Naive B cell (primary cell): ENCODE results near the gene KRT73. TPM values are rescaled to one million over a fixed set of nuclear protein-coding genes. Genes with fewer than 3 reads are reported as not detected.

ENCODE experiments used
- ATAC-seq, 2 donors: fragments of 150-1000 bp; cut with Tn5 transposase; 2 replicates each; pipeline ENCODE4 v1.10.0; 2021; ENCODE audit warnings: low read depth in 2 of 2, mild to moderate bottlenecking in 2 of 2, moderate library complexity in 2 of 2
- DNase-seq: peaks from one replicate; pipeline ENCODE4 v3.0.0; 2022
- H3K27ac Mint-ChIP-seq, 6 donors: one replicate each; pipeline ENCODE4 v1.8.0; 2020 to 2022; ENCODE audit warnings: mild to moderate bottlenecking in 6 of 6, mixed read lengths in 6 of 6, moderate library complexity in 5 of 6, inconsistent platforms in 2 of 6
- H3K27me3 Mint-ChIP-seq, 3 donors: one replicate each; pipeline ENCODE4 v1.8.0; 2021 to 2022; ENCODE audit warnings: mixed read lengths in 3 of 3, mild to moderate bottlenecking in 1 of 3
- H3K36me3 Mint-ChIP-seq, 2 donors: one replicate each; pipeline ENCODE4 v1.8.0; 2020 to 2022; ENCODE audit warnings: mixed read lengths in 2 of 2, inconsistent platforms in 1 of 2, mild to moderate bottlenecking in 1 of 2
- H3K4me1 Mint-ChIP-seq, 3 donors: one replicate each; pipeline ENCODE4 v1.8.0; 2020 to 2022; ENCODE audit warnings: mixed read lengths in 3 of 3, inconsistent platforms in 1 of 3, mild to moderate bottlenecking in 1 of 3, moderate library complexity in 1 of 3
- H3K4me3 Mint-ChIP-seq, 8 donors: one replicate each; pipeline ENCODE4 v1.8.0; 2020 to 2022; ENCODE audit warnings: mild to moderate bottlenecking in 8 of 8, mixed read lengths in 8 of 8, moderate library complexity in 8 of 8, inconsistent platforms in 2 of 8
- H3K9me3 Mint-ChIP-seq, 7 donors: one replicate each; pipeline ENCODE4 v1.8.0; 2020 to 2022; ENCODE audit warnings: mixed read lengths in 7 of 7, mild to moderate bottlenecking in 5 of 7, inconsistent platforms in 2 of 7, moderate library complexity in 1 of 7
- polyA plus RNA-seq, 6 donors: library from polyadenylated mRNA; unstranded; fragments of 300-500 nt; fragmentation: Illumina TruSeq; gene quantifications; one replicate each; pipeline ENCODE4 v1.2.3, GENCODE V29; 2021; ENCODE audit warnings: low read depth in 6 of 6

Gene KRT73
- polyA plus RNA-seq, 6 donors from 2014 or later = not detected

DNA sequence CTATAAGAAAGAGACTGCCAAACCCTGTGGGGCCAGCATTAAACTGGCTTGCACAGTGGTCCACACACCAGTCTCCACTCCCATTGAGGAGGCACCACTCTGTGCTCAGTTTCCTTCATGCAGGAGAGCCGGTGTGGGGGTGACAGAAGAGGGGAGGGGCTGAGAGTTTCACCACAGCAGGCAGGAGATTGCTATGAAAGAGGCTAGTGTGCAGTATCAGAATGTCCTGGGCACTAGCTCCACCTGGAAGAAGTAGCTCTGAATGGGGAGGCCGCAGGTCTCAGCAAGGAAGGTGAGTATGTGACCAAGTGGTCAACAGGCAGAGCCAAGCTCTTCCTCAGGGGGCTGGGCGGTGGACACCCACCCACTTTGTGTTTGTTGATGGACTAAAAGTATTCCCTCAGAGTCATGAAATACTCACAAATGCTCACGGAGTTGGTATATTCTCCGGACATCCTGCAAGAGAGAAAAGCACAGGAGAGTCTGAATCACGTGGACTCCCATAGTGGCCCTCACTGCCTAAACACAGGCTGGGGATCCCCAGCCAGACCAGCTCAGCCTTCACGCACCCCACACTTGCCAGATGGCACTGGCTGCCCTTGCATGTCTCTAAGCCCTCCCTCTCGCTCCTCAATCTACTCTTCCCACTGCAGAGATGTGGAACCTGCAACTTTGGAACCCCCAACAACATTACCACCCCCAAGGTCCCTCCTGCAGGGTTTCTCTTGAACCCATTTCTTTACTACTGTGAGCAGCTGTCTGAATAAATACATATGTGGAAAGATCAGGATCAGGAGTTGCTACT is 9.3 kb downstream of the KRT73 start:
- Mint-ChIP-seq H3K27ac (no peak overlapping the region), H3K4me3 (no peak overlapping the region), H3K4me1 (no peaks in the 10 kb centered on the region), H3K36me3 (no peaks in the 10 kb centered on the region), H3K27me3 (peaks cover 28 to 48% (median 35%) of the 10 kb centered on the region in 3 donors), H3K9me3 (no peaks in the 10 kb centered on the region)
- no peak for DNase-seq
- ATAC-seq = no peak

DNA sequence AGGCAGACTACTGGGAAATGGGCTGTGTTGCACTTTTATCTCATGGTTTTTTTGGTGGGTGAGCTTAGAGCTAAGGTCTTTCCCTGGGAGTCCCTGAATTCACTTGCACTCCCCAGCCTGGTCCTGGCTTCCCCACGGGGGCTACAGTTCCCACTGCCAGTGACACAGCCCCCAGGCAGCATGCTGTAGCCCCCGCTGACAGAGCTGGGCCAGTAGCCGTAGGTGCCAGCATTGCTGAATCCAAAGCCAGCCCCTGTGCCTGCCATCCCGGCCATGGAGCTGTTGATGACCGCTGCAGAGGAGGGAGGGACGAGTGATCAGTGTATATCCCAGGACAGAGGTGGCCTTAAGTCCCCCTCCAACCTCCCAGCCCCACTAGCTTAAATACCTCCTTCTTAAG is 10.2 kb downstream of the KRT73 start:
- no peaks in the 10 kb centered on the region for H3K36me3 Mint-ChIP-seq
- ATAC-seq = no peak
- no peak overlapping the region for H3K4me3 Mint-ChIP-seq
- no peaks in the 10 kb centered on the region for H3K4me1 Mint-ChIP-seq
- peaks cover 34 to 43% (median 35%) of the 10 kb centered on the region in 3 donors for H3K27me3 Mint-ChIP-seq
- DNase-seq = no peak
- no peak overlapping the region for H3K27ac Mint-ChIP-seq
- no peaks in the 10 kb centered on the region for H3K9me3 Mint-ChIP-seq

GRCh38 chr12:52607314-52607713 is 11.0 kb downstream of the KRT73 start:
- H3K4me3 Mint-ChIP-seq = no peak overlapping the region
- no peak overlapping the region for H3K27ac Mint-ChIP-seq

GRCh38 chr12:52606581-52607218 is 11.7 kb downstream of the KRT73 start:
- Mint-ChIP-seq H3K4me3 (no peak overlapping the region), H3K9me3 (no peaks in the 10 kb centered on the region), H3K27me3 (peaks cover 34 to 54% (median 47%) of the 10 kb centered on the region in 3 donors), H3K36me3 (no peaks in the 10 kb centered on the region), H3K4me1 (no peaks in the 10 kb centered on the region), H3K27ac (no peak overlapping the region)
- ATAC-seq = no peak
- no peak for DNase-seq

More at GRCh38 chr12:52607314-52607713, 11.0 kb downstream of the KRT73 start:
- no peak for DNase-seq
- H3K4me1 Mint-ChIP-seq = no peaks in the 10 kb centered on the region
- no peak for ATAC-seq
- H3K36me3 Mint-ChIP-seq = no peaks in the 10 kb centered on the region
- no peaks in the 10 kb centered on the region for H3K9me3 Mint-ChIP-seq
- H3K27me3 Mint-ChIP-seq = peaks cover 36 to 51% (median 44%) of the 10 kb centered on the region in 3 donors

- Mint-ChIP-seq H3K4me3 (no peak overlapping the region), H3K27ac (no peak overlapping the region), H3K9me3 (no peaks in the 10 kb centered on the region), H3K4me1 (no peaks in the 10 kb centered on the region), H3K36me3 (no peaks in the 10 kb centered on the region), H3K27me3 (peaks cover 31 to 50% (median 47%) of the 10 kb centered on the region in 3 donors)
- ATAC-seq = no peak
- no peak for DNase-seq
Measured at GRCh38 chr12:52606096-52606495, 12.3 kb downstream of the KRT73 start.

DNA sequence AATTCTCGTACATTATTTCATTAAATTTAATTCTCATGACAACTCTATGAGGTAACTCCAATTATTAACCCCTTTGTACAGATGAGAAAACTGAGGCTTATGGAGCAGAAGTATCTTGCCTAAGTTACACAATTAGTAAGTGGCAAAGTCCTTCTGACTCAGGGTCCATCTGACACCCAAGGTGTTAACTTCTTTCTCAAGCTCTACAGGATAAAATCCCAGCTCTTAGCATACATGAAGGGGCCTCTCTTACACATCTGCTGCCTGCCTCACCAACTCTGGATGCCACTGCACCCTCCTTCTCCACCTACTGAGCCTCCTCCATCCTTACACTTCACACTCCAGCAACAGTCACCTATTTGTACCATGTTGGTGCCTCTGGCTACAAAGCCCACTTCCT is 12.8 kb downstream of the KRT73 start:
- Mint-ChIP-seq H3K27ac (no peak overlapping the region), H3K9me3 (no peaks in the 10 kb centered on the region), H3K4me3 (no peak overlapping the region), H3K27me3 (peaks cover 33 to 45% (median 44%) of the 10 kb centered on the region in 3 donors), H3K4me1 (no peaks in the 10 kb centered on the region), H3K36me3 (no peaks in the 10 kb centered on the region)
- ATAC-seq (no peak), DNase-seq (no peak)

GRCh38 chr12:52604859-52605258 is 13.5 kb downstream of the KRT73 start:
- no peaks in the 10 kb centered on the region for H3K4me1 Mint-ChIP-seq
- no peak overlapping the region for H3K27ac Mint-ChIP-seq
- DNase-seq (no peak), ATAC-seq (no peak)
- no peaks in the 10 kb centered on the region for H3K36me3 Mint-ChIP-seq
- H3K4me3 Mint-ChIP-seq = no peak overlapping the region
- peaks cover 0 to 4% (median 0%) of the 10 kb centered on the region in 7 donors for H3K9me3 Mint-ChIP-seq
- H3K27me3 Mint-ChIP-seq = peaks cover 40 to 50% (median 44%) of the 10 kb centered on the region in 3 donors

GRCh38 chr12:52603314-52603713 is 15.0 kb downstream of the KRT73 start:
- no peak for ATAC-seq
- DNase-seq = no peak
- Mint-ChIP-seq H3K4me1 (no peaks in the 10 kb centered on the region), H3K36me3 (no peaks in the 10 kb centered on the region), H3K27ac (no peak overlapping the region), H3K4me3 (no peak overlapping the region), H3K27me3 (peaks cover 44 to 57% (median 53%) of the 10 kb centered on the region in 3 donors), H3K9me3 (peaks cover 0 to 4% (median 0%) of the 10 kb centered on the region in 7 donors)

DNA sequence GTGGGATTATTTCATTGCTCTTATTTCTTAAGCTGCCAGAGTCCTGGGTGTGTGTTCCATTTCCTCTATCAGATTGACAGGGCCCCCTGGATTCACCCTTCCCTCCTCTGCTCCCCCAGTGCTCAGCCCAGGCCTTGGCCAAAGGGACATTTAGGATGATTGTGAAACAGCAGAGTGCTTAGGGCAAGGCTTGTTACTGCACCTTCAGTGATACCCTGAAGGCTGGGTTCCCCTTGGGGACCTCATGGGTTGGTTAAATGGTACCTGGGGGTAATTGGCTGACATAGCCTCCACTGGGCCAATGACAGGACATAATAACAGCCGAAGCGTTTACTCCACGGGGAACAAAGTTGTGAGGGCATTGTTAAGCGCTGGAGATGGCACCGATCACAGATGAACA is 15.8 kb downstream of the KRT73 start:
- Mint-ChIP-seq H3K4me1 (no peaks in the 10 kb centered on the region), H3K27ac (no peak overlapping the region)

DNA sequence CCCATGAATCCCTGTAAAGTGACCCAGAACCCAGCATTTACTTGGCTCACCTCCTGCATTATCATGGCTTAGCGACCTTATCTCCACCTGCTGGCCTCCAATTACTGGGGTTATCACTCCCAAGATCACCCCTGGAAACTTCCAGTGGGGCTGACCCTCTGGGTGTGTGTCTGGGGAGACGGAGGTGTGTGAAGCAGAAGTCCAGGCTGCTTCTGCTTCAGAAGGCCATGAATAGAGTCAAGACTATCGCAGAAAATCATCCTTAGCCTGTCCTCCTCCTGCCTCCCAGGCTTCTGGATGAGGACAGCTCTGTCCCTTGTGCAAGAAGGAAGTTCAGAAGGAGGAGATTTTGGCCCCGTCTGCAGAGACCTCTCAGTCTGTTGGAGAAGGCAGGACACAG is 16.7 kb downstream of the KRT73 start:
- Mint-ChIP-seq H3K27ac (no peak overlapping the region), H3K27me3 (peaks cover 50 to 53% (median 51%) of the 10 kb centered on the region in 3 donors), H3K36me3 (no peaks in the 10 kb centered on the region), H3K9me3 (peaks cover 0 to 4% (median 0%) of the 10 kb centered on the region in 7 donors), H3K4me3 (no peak overlapping the region), H3K4me1 (no peaks in the 10 kb centered on the region)
- ATAC-seq (no peak), DNase-seq (no peak)

More for the DNA sequence above, 15.8 kb downstream of the KRT73 start:
- Mint-ChIP-seq H3K27me3 (peaks cover 46 to 58% (median 55%) of the 10 kb centered on the region in 3 donors), H3K4me3 (no peak overlapping the region), H3K9me3 (peaks cover 0 to 4% (median 0%) of the 10 kb centered on the region in 7 donors), H3K36me3 (no peaks in the 10 kb centered on the region)
- no peak for ATAC-seq
- DNase-seq = no peak

DNA sequence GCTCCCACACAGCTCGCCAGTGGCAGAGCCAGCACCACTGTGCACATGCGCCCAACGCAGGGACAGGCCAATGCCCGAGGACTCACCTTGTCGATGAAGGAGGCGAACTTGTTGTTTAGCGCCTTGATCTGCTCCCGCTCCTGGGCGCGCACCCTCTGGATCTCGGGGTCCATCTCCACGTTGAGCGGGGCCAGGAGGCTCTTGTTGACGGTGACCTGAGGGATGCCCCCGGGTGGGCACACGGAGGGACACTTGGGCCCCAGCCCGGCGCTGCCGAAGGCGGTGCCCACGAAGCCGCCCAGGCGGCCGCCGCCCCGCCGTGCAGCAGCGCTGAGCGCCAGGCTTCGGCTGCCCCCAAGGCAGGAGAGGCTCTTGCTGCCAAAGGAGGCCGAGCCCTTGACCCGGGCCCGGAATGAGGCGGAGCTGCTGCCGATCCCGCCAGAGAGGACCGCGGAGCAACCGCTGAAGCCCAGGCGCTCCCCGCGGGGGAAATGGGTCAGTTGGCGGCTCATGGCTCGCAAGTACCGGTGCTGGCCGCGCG is 17.3 kb downstream of the KRT73 start, which contains the start of gene KRT72:
Gene KRT72 (minus strand): TSS at position 523 of the 541 bp plus-strand sequence. CDS start 11 bp downstream, at position 512.
- DNase-seq (no peak), ATAC-seq (no peak)
- Mint-ChIP-seq H3K9me3 (peaks cover 0 to 4% (median 0%) of the 10 kb centered on the region in 7 donors), H3K36me3 (no peaks in the 10 kb centered on the region), H3K4me1 (no peaks in the 10 kb centered on the region), H3K27ac (no peak within 1 kb of the TSS), H3K4me3 (no peak within 1 kb of the TSS), H3K27me3 (peaks cover 50 to 53% (median 50%) of the 10 kb centered on the region in 3 donors)

DNA sequence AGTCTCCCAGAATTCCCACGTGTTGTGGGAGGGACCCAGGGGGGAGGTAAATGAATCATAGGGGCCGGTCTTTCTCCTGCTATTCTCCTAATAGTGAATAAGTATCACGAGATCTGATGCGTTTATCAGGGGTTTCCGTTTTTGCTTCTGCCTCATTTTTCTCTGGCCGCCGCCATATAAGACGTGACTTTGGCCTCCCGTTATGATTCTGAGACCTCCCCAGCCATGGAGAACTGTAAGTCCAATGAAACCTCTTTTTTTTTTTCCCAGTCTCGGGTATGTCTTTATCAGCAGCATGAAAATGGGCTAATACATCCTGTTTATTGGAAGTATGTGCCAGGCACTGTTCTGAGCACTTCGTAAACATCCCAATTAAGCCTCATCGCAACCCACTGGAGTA is 17.9 kb downstream of the KRT73 start:
- H3K4me1 Mint-ChIP-seq = no peaks in the 10 kb centered on the region
- ATAC-seq (no peak), DNase-seq (no peak)
- H3K36me3 Mint-ChIP-seq = no peaks in the 10 kb centered on the region
- peaks cover 0 to 4% (median 0%) of the 10 kb centered on the region in 7 donors for H3K9me3 Mint-ChIP-seq
- no peak overlapping the region for H3K4me3 Mint-ChIP-seq
- H3K27me3 Mint-ChIP-seq = peaks cover 49 to 53% (median 50%) of the 10 kb centered on the region in 3 donors
- no peak overlapping the region for H3K27ac Mint-ChIP-seq

DNA sequence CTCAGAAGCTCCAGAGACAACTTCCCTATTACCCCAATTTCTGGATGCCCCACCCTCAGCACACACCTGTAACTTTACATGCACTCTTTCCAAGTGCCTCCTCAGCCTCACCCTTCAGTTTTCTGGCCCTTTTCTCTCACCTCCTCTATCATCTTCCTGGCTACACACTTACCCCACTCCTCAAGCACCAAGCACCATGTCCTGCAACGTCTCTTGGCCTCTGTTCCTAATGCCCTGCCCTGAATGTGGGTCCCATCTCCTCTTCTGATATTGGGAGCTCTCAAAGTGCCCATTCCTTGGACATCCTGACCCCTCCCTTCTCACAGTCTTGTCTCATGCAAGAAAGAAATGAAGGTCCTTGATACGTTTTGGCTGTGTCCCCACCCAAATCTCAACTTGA is 18.3 kb downstream of the KRT73 start:
- H3K36me3 Mint-ChIP-seq = no peaks in the 10 kb centered on the region
- DNase-seq (no peak), ATAC-seq (no peak)
- H3K27me3 Mint-ChIP-seq = peaks cover 49 to 53% (median 50%) of the 10 kb centered on the region in 3 donors
- H3K4me3 Mint-ChIP-seq = no peak overlapping the region
- H3K4me1 Mint-ChIP-seq = no peaks in the 10 kb centered on the region
- H3K27ac Mint-ChIP-seq = no peak overlapping the region
- H3K9me3 Mint-ChIP-seq = peaks cover 0 to 4% (median 0%) of the 10 kb centered on the region in 7 donors
